ENCODE results near the gene PCARE. TPM values are rescaled to one million over a fixed set of nuclear protein-coding genes. Genes with fewer than 3 reads are reported as not detected.
A peak's percentile ranks its signal among the peaks of the same experiment; 100 is the strongest.
"Not testable (repeated sequence)": the region's sequence is repeated elsewhere in the genome, so short reads cannot be mapped to it uniquely, and the experiment has no call there.

The PCARE gene
- total RNA-seq, 2 donors from 2014 or later = not detected

GRCh38 chr2:29104688-29105087 is 30.4 kb upstream of the PCARE start:
- Histone ChIP-seq H3K4me3 (no peak overlapping the region), H3K27ac (no peak overlapping the region), H3K36me3 (replicated peaks in 1 of 2; ENCODE audit: insufficient read depth in 1 of 2, low read depth in 2 of 2) (no peaks in the 10 kb centered on the region), H3K9me3 (no peaks in the 10 kb centered on the region), H3K4me1 (no peaks in the 10 kb centered on the region), H3K27me3 (no peaks in the 10 kb centered on the region)
- ATAC-seq = no peak
- intact Hi-C loops (cut with DNase I) = no loop called here
- 84 to 89% methylated on average over 5 of the region's 5 CpGs for WGBS, 2 donors
- DNase-seq = no peak
- TF ChIP-seq CTCF (IDR thresholded peaks at IDR 0.05) = no peak
- no peak for TF ChIP-seq POLR2A (IDR thresholded peaks at IDR 0.05)

GRCh38 chr2:29100564-29100963 is 26.2 kb upstream of the PCARE start:
- TF ChIP-seq CTCF (IDR thresholded peaks at IDR 0.05) (no peak), POLR2A (IDR thresholded peaks at IDR 0.05) (no peak)
- 84 to 93% methylated on average over 1 of the region's 1 CpG for WGBS, 2 donors
- H3K4me3 ChIP-seq = no peak overlapping the region
- ATAC-seq (no peak), DNase-seq (no peak)
- H3K27me3 ChIP-seq = no peaks in the 10 kb centered on the region
- H3K27ac ChIP-seq = no peak overlapping the region
- H3K9me3 ChIP-seq = no peaks in the 10 kb centered on the region
- H3K4me1 ChIP-seq = no peaks in the 10 kb centered on the region
- H3K36me3 ChIP-seq (replicated peaks in 1 of 2; ENCODE audit: insufficient read depth in 1 of 2, low read depth in 2 of 2) = no peaks in the 10 kb centered on the region
- intact Hi-C loops (cut with DNase I) = no loop called here

GRCh38 chr2:29097569-29097968 is 23.2 kb upstream of the PCARE start:
- Histone ChIP-seq H3K4me3 (no peak overlapping the region), H3K9me3 (no peaks in the 10 kb centered on the region), H3K4me1 (no peaks in the 10 kb centered on the region), H3K27me3 (no peaks in the 10 kb centered on the region), H3K36me3 (replicated peaks in 1 of 2; ENCODE audit: insufficient read depth in 1 of 2, low read depth in 2 of 2) (no peaks in the 10 kb centered on the region), H3K27ac (no peak overlapping the region)
- DNase-seq = no peak
- intact Hi-C loops (cut with DNase I) = no loop called here
- peak; percentile 12 for ATAC-seq
- WGBS, 2 donors = 56 to 65% methylated on average over 6 of the region's 6 CpGs
- no peak for TF ChIP-seq POLR2A (IDR thresholded peaks at IDR 0.05)
- TF ChIP-seq CTCF (IDR thresholded peaks at IDR 0.05) = no peak

GRCh38 chr2:29096969-29097368 is 22.6 kb upstream of the PCARE start:
- intact Hi-C loops (cut with DNase I) = no loop called here
- H3K27ac ChIP-seq = no peak overlapping the region
- 81 to 87% methylated on average over 8 of the region's 8 CpGs for WGBS, 2 donors
- H3K9me3 ChIP-seq = no peaks in the 10 kb centered on the region
- TF ChIP-seq CTCF (IDR thresholded peaks at IDR 0.05) (no peak), POLR2A (IDR thresholded peaks at IDR 0.05) (no peak)
- H3K36me3 ChIP-seq (replicated peaks in 1 of 2; ENCODE audit: insufficient read depth in 1 of 2, low read depth in 2 of 2) = no peaks in the 10 kb centered on the region
- H3K4me3 ChIP-seq = no peak overlapping the region
- H3K27me3 ChIP-seq = no peaks in the 10 kb centered on the region
- ATAC-seq (no peak), DNase-seq (no peak)
- no peaks in the 10 kb centered on the region for H3K4me1 ChIP-seq

- H3K36me3 ChIP-seq (replicated peaks in 1 of 2; ENCODE audit: insufficient read depth in 1 of 2, low read depth in 2 of 2); DNase-seq; ATAC-seq; intact Hi-C loops (cut with DNase I); H3K27me3 ChIP-seq; H3K9me3 ChIP-seq; H3K4me3 ChIP-seq; H3K4me1 ChIP-seq; H3K27ac ChIP-seq: not testable (repeated sequence)
- 81 to 84% methylated on average over 7 of the region's 7 CpGs for WGBS, 2 donors
These were observed 16.0 kb upstream of the PCARE start for GRCh38 chr2:29090311-29090710.
